ENCODE measurements around the gene C16orf86.

C16orf86 gene, protein sequence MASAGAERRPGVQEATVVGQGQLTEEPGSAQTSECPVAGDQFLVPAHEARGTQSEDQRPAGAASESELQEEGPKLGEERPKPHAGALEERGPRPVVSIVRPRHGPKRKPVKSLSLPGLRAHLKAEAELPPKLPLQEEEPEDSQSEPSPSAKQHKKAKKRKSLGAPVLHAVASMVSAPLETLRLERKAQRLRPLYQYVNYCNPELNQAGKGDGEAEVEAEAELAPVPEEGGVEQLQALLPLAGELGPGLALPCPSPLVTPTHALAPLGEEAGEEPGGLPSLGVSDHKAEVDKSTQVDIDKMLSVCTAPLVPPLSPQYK

DNA sequence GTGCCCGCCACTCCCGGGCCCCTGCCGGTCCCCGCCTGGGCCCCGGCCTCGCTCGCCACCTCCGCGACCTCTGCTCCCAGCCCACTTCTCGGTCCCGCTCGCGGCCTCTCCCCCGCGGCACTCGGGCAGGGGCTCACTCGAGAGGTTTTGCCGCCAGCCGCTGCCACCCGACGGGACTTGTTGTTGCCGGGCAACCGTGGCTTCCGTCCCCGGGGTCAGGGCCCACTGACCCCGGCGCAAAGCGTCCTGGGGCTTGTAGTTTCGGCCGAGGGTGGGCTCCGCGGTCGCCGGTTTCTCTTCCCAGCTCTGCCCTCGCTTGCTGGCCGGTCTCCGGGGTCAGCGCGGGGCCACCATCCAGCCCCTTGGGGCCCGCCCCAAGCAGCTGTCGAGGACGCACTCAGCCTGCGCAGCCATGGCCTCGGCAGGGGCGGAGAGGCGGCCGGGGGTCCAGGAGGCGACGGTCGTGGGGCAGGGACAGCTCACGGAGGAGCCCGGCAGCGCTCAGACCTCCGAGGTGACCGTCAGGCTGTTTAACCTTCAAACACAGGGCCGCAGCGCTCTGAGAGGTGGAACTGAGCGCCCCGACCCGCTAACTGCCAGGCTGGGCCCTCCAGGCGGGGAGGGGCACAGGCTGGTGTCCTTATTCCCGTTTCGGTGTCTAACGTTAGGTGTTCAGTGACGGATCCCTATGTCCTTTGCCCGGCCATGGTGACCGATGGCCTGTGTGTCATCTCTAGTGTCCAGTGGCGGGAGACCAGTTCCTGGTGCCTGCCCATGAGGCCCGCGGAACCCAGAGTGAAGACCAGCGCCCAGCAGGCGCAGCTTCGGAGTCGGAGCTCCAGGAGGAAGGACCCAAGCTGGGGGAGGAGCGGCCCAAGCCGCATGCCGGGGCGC, at the start of gene C16orf86, which contains the start of gene ENKD1:
Gene C16orf86 (plus strand): TSS at position 256 of the 894 bp plus-strand sequence. CDS start 157 bp downstream, at position 413.
Gene ENKD1 (minus strand): TSS at position 192 of the 894 bp plus-strand sequence. CDS start 308 bp downstream, outside the sequence.
- TF ChIP-seq, protein P1, sequence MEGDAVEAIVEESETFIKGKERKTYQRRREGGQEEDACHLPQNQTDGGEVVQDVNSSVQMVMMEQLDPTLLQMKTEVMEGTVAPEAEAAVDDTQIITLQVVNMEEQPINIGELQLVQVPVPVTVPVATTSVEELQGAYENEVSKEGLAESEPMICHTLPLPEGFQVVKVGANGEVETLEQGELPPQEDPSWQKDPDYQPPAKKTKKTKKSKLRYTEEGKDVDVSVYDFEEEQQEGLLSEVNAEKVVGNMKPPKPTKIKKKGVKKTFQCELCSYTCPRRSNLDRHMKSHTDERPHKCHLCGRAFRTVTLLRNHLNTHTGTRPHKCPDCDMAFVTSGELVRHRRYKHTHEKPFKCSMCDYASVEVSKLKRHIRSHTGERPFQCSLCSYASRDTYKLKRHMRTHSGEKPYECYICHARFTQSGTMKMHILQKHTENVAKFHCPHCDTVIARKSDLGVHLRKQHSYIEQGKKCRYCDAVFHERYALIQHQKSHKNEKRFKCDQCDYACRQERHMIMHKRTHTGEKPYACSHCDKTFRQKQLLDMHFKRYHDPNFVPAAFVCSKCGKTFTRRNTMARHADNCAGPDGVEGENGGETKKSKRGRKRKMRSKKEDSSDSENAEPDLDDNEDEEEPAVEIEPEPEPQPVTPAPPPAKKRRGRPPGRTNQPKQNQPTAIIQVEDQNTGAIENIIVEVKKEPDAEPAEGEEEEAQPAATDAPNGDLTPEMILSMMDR (IDR thresholded peaks at IDR 0.05; ENCODE audit: borderline replicate concordance, insufficient read depth, low read depth, low read length), result no peak
- peak within 1 kb of the TSS; percentile 68 for H3K4me3 ChIP-seq (ENCODE audit: low read depth, low read length)

DNA sequence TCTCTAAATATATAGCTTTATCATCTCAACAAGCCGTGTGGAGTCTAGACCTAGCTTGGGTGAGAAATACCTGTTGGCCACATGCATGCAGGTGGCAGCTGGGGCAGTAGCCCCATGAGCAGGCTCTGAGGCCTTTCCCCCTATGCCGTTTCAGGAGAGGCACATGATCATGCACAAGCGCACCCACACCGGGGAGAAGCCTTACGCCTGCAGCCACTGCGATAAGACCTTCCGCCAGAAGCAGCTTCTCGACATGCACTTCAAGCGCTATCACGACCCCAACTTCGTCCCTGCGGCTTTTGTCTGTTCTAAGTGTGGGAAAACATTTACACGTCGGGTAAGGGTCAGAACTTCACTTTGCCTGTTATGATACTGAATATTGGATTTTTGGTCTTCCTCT, 38.4 kb upstream of the C16orf86 start:
- no peak overlapping the region for H3K4me3 ChIP-seq (ENCODE audit: low read depth, low read length)
- TF ChIP-seq, protein P1 (IDR thresholded peaks at IDR 0.05; ENCODE audit: borderline replicate concordance, insufficient read depth, low read depth, low read length), result no peak

DNA sequence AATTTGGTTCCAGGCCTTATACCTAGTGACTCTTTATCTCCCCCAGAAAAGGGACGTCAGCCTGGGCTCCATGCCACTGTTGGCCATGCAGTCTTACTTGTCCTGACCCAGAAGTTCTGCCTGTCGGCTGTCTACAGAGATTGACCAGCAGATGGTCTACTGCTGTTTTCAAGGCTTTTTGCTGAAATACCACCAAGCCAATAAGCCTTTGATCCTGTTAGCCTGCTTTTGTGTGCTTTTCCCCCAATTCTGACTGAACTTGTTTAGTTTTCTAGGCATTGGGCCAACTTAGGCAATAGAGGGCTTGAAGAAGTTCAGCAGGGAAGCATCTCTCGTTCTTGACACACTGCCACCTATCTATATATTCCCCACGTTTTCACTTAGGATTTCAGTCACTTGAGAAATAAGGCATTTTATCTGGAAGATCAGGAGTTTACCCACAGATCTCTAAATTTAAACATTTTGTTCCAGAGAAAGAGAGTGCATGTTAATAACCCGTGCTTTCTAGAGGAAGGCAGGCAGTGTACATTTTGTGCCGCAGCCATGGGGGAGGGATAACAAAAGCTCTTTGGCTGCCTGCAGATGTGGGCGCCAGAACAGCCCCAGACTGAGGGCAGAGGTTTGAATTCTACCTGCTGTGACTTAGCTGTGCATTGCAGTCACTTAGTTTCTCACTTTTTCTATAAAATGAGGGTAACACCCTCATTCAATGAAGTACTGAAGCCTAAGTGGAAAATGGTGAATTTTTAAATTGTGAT, 34.0 kb upstream of the C16orf86 start:
- TF ChIP-seq, protein P1 (IDR thresholded peaks at IDR 0.05; ENCODE audit: borderline replicate concordance, insufficient read depth, low read depth, low read length), result no peak
- no peak overlapping the region for H3K4me3 ChIP-seq (ENCODE audit: low read depth, low read length)

DNA sequence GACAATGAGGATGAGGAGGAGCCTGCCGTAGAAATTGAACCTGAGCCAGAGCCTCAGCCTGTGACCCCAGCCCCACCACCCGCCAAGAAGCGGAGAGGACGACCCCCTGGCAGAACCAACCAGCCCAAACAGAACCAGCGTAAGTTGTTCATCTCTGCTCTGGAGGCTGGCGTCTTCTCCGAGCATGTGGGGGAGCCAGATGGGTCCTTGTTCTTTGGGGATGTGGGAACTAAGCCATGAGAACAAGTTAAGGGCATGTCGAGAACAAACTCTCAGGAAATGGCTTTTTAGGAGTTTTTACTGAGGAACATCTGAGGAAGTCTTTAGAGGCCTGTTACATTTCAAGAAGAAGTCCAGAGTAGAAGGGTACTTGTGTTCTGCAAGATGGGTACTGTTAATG, 29.9 kb upstream of the C16orf86 start:
- TF ChIP-seq, protein P1 (IDR thresholded peaks at IDR 0.05; ENCODE audit: borderline replicate concordance, insufficient read depth, low read depth, low read length), result no peak
- no peak overlapping the region for H3K4me3 ChIP-seq (ENCODE audit: low read depth, low read length)

DNA sequence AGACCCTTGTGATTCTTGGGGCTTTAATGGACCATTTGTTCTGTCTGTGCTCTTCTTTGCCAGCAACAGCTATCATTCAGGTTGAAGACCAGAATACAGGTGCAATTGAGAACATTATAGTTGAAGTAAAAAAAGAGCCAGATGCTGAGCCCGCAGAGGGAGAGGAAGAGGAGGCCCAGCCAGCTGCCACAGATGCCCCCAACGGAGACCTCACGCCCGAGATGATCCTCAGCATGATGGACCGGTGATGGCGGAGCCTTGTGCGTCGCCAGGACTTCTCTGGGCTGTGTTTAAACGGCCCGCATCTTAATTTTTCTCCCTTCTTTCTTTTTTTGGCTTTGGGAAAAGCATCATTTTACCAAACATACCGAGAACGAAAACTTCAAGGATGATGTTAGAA, 29.0 kb upstream of the C16orf86 start:
- H3K4me3 ChIP-seq (ENCODE audit: low read depth, low read length), result no peak overlapping the region
- TF ChIP-seq, protein P1 (IDR thresholded peaks at IDR 0.05; ENCODE audit: borderline replicate concordance, insufficient read depth, low read depth, low read length), result no peak

DNA sequence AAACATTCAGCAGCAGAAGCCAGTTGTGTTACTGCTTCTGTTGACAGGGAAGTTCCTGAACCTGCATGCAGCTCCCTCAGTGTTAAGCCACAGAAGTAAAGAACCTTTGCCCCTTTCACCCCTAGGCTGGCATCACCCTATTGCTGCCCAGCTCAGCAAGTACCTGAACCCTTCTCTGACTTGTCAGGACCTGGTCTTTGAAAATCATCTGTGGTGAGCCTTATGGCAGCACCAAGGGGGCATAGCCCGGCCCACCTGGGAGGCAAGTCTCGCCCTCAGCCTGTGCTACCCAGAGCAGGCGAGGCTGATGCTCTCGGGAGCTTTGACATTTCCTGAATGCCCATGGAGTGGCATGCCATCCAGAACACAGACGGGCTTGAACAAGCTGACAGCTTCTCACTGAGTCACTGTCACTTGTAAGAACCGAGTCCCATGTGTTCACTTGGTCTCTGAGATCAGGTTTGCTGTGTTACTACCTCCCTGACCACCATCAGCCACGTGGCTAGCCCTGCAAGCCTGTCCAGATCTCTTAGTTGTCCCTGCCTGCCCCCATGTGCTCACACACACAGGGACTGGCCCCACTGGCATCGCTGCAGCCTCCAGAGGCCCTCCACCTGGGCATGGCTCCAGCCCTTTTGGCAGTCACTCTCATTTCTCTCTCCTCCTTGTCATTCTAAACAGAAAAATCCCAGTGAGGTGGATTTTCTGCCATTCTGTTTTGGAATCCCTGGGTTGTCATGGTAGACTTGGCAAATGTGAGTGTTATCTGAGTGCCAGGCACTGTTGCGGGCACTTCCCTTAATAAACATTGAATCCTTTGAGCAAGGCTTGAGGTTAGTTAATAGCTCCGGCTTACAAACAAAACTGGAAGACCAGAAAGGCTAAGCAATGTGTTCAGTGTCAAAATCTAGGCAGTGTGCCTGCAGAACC, 24.6 kb upstream of the C16orf86 start:
- no peak overlapping the region for H3K4me3 ChIP-seq (ENCODE audit: low read depth, low read length)
- TF ChIP-seq, protein P1 (IDR thresholded peaks at IDR 0.05; ENCODE audit: borderline replicate concordance, insufficient read depth, low read depth, low read length), result no peak
